Suppressor macrophage treated with lipopolysaccharide for 4 hours (primary cell): ENCODE measurements around the gene KISS1R.

ENCODE experiments used
- DNase-seq: peaks from one replicate; pipeline ENCODE4 v3.0.0-alpha.2; 2020

Gene KISS1R

DNA sequence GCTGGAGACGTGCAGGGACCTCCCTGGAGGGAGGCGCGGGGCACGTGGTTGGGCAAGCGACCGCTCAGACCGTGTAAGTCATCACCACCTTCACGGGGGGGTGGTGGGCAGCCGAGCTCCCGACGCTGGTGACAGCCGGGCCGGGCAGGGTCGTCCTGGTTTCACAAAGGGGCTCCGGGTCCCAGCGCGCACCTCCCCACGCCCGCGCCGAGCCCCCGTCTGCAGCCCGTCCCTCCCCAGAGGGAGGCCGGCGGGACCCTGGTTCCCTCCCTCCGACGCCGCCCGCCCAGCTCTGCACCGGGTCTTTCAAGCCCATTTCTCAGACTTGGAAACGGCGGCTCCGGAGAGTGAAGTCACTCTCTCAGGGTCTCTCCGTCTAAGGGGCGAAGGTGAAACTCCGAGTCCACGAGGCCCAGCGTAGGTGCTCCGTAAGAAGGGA lies 8.0 kb downstream of the KISS1R start:
- DNase-seq, result no peak

DNA sequence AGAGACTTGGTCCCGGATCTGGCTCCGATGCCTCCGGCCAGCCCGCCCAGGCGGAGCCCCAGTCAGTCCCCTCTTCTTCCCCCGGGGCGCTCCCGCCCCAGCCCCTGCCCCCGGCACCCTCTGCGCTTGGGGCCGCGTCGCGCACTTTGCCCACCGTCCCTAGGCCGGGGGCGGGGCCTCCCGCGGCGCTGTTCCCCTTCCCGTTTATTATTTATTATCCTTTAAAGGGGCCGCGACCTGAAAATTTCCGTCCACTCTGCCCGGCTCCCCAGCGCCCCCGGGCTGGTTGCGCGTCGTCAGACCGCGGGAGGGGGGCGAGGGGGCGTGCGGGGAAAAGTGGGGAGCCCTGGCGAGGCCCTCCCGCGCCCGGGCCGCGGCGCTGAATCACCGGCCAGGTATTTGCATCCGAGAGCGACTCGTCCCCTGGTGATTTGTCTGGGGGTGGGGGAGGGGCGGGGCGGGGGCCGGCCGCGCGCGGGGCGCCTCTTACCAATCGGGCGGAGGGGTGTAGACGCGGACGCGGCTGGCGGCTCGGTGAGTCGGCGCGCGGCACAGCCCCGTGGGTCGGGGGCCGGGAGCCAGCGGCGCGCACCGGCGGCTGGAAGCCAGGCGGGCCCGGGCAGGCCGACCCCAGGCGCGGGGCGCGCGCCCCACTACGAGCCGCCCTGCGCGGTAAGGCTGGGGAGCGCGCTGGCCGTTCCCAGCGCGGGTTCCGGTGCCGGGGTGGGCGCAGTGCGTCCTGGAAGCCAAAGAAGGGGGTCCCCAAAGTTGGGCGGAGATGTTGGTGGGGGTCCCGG lies 8.6 kb downstream of the KISS1R start, which contains the start of gene ARID3A:
ARID3A (plus strand) TSS at position 510 of the 797 bp plus-strand sequence. CDS start 3,494 bp downstream, outside the sequence.
- peak; percentile 88 for DNase-seq

DNA sequence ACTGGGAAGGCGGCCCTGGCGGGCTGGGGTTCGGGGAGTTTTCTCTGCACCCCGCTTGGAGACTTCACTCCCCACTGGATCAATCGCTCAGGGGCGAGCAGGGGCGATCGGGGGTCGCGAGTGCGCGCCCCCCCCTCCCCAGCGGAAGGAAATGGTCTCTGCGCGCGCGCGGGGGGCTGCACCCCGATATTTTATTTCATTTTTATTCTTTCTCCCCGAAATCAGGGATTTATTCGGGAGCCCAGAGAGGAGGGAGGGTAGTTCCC lies 9.1 kb downstream of the KISS1R start:
- DNase-seq, result no peak

DNA sequence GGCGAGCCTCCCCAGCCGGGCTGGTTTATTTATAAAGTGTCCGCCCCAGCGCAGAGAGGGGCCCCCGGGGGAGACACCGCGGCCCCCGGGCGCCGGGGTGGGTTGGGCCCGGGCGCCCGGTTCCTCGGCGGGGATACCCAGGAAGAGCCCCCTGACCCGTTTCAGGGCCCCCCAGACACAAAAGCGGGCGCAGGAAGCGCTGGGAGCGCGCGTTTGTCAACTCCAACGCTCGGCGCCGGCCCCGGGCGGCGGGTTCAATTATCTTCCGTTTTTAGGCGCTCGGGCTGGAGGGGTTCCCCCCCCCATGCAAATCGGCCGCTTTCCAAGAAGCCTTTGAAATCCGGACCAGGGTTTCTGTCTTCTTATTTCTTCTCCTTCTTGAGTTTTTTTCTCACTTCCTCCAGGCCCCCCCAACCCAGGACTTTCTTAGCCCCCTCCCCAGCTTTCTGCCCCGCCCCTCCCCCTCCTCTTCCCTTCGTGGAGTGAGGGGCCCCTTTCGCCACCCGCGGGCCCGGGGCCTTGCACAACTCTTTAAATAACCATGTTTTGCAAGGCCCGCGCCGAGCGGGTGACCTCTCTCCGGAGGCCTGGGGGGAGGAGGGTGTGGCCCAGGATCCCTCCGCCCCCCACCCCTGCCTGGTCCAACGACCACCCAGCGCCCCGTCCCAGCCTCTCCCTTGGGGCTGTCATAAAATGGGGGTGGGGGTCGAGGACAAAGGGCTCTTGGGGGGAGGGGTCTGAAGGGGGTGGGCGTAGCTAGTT lies 9.6 kb downstream of the KISS1R start:
- peak; percentile 93 for DNase-seq

DNA sequence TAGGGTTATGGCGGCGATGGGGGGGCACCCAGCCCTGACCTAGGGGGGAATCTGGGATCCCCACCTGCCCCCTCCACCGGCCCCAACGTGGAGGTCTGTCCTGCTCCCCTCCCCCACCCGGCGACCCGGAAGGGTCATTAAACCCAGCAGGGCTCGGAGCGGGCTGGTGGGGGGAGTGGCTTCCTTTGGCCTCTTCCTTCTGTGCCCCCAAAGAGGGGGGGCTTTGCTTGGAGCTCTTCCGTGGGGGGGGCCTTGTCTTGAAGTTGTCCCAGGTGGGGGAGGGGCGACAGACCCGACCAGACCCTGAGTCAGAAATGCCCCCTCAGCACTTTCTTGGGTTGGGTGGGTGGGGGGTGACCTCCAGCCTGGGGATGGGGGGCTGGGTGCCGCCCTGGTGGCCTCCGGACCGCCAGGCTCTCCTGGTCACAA lies 10.2 kb downstream of the KISS1R start:
- DNase-seq, result no peak

DNA sequence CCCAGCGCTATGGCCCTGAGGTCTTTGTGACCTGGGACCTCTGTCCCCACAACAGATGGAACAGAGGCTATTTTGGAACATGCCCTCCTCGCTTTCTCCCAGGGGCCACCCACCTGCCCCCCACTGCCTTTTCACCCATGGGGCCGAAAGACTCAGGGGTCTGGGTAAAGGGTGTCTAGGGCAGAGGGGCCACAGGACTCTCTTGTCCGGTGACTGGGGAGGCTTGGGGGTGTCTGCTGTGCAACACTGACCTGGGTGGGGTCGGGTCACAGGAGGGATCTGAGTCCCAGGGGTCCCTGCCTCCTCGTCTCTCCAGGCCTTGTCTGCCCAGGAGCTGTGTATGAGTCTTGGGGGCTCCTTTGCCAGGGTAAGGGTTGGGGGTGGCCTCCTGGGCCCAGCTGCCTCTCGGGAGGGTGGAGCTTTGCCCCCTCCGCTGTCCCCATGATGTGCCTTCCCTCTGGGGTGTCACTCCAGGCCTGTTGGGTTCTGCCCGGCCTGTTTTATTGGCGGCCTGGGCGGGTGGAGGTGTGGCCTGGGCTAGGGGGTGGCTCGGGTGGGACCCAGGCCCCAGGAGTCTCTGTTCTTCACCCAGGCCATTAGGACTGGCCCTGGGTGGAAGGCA lies 10.8 kb downstream of the KISS1R start:
- DNase-seq, result no peak

DNA sequence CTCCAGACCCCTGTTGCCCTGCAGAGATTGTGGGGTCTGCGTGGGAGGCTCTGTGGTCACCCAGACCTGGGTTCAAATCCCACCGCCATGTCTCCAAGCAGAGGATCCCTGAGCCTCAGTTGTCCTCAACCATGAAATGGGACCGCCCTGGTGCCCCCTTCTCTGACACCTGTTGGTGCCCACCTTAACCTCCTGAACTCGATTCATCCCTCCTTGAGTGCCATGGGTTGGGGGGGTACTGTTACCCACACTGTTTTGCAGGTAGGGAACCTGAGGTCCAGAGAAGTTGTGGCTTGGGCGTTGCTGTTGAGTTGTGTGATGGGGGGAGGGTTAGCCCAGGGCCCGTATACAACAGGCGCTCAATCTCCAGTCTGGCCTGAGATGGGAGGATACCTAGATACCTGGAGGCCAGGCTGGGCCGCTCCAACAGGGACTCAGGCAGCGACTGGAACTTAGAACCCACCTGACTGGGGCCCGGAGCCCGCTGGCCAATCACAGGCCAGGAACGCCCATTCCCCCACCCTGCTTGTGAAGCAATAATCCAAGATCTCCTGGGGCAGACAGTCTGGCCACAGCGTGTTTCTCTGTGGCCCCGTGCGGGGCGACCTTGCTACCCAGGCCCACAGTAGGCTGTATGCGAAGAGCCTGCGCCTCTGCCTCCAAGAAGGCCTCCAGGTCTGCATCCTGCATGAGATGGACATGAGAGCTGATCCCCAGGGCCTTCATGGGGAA lies 11.5 kb downstream of the KISS1R start:
- no peak for DNase-seq

- no peak for DNase-seq
Observed at GRCh38 chr19:929203-929890, 12.2 kb downstream of the KISS1R start.

GRCh38 chr19:929891-930258 lies 12.7 kb downstream of the KISS1R start:
- no peak for DNase-seq

- no peak for DNase-seq
Observed at GRCh38 chr19:931860-932647, 14.9 kb downstream of the KISS1R start.

GRCh38 chr19:932648-933552 lies 15.8 kb downstream of the KISS1R start:
- DNase-seq, result peak; percentile 66

DNA sequence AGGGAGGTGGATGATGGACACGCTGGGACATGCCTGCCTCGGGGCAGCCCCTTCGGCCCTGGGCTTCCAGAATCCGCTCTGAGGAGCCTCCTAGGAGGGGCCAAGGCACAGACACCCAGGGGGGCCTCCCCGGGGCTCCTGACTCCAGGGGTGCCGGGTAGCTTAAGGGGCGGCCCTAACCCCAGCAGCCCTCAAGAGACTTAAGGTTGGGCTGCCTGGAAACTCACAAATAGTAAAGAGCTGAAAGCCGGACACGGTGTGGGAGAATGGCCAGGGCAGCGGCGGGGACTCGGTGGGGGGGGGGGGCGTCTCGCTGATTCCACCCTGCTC lies 16.4 kb downstream of the KISS1R start:
- DNase-seq, result no peak

DNA sequence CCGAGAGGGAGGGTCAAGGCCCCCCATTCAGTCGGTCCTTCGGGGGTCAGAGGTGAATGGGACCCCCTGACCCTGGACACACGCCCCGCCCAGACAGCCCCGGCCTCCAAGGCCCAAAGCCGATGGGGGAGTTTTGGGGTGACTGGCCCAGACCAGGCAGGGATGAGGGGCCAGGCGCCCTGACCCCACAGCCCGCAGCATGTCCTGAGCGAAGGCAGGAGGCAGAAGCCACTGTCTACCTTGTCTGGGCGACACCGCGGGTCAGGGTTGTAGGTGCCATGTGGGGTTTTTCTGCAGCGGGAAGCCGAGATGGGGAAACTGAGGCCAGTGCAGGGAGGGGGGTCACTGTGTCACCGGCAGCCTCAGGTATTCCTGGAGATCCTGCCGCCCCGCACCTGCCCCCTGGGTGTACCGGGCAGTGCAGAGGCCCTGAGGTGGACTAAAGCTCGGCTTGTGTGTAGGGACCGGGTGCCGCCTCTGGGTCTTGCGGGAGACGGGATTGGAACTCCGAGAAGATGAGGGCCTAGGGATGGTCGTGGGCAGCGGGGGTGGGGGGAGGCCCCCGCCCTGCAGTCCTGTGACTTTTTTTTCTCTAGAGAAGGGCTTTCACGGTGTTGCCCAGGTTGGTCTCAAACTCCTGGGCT lies 17.2 kb downstream of the KISS1R start:
- DNase-seq, result no peak

DNA sequence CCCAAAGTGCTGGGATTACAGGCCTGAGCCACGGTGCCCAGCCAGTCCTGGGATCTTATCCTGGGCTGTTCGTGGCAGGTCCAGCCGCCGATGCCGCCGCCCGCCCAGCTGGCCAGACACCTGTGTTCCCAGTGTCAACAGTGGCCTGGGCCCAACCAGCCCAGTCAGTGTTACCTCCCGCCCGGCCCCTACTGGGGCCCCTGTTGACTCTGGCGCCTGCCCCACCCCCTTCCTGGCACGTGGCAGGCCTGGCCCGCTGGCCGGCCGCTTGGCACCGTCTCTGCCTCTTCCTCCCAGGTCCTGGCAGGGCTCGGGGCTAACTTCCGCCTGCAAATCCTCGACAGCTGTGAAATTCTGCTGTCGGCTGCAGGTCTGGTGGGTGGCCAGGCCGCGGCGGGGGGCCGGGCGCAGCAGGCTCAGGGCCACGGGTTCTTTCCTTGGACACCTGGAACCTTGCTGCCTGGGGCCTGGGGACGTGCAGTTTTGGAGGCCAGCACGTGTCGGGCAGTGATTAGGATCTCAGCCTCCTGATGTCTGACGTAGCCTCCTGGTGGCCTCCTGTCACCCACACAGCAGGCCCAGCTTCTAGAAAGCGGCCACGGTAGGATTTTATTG lies 17.8 kb downstream of the KISS1R start:
- DNase-seq, result peak; percentile 67

DNA sequence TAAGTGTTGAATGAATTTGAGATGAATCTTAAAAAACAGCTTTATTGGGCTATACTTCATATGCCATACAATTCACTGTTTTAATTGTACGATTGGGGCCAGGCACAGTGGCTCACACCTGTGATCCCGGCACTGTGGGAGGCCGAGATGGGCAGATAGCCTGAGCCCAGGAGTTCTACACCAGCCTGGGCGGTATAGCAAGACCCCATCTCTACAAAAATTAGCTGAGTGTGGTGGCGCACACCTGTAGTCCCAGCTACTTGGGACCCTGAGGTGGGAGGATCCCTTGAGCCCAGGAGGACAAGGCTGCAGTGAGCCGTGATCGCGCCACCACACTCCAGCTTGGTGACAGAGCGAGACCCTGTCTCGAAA lies 19.0 kb downstream of the KISS1R start:
- DNase-seq, result no peak

- DNase-seq, result peak; percentile 85
Observed at GRCh38 chr19:937259-937694, 20.1 kb downstream of the KISS1R start.

- DNase-seq, result no peak
Observed at GRCh38 chr19:938233-938923, 21.2 kb downstream of the KISS1R start.

DNA sequence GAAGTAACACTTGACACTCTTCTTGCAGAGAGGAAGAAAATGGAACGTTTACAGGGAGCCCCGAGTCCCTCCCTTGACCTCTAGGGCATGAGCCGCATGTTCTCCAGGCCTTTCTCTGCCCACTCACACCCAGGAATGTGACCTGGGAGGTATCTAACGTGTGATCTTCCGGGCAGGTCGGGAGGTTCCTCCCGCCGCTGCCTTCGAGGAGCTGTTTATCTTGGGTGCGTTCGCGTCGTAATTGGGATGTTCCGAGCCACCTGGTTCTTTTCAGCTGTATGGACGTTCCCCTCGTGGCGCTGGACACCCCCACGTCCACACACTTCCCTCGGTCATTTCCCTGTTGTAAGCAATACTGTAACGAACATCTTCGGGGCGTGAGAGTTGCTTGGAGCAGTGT lies 22.3 kb downstream of the KISS1R start:
- DNase-seq, result no peak

GRCh38 chr19:939922-940321 lies 22.8 kb downstream of the KISS1R start:
- no peak for DNase-seq
